Fibroblast of mammary gland (primary cell): Measurements from ENCODE around the gene SRBD1.
"Not testable (repeated sequence)": the region's sequence is repeated elsewhere in the genome, so short reads cannot be mapped to it uniquely, and the experiment has no call there.

ENCODE experiments used
- DNase-seq: peaks from one replicate; pipeline ENCODE4 v3.0.0-alpha.2; 2010; ENCODE audit warnings: low read depth
- H3K4me3 ChIP-seq: 2 replicates; pipeline ENCODE4 v1.5.1; 2011; ENCODE audit warnings: low read depth, mild to moderate bottlenecking, low read length, moderate library complexity; ENCODE audit not compliant: control insufficient read depth
- TF ChIP-seq, protein P1 (sequence below): conservative IDR thresholded peaks from 2 replicates; pipeline ENCODE4 v1.5.1; 2011; ENCODE audit warnings: low read depth, low read length, inconsistent platforms; ENCODE audit not compliant: control insufficient read depth, insufficient read depth

Gene SRBD1

DNA sequence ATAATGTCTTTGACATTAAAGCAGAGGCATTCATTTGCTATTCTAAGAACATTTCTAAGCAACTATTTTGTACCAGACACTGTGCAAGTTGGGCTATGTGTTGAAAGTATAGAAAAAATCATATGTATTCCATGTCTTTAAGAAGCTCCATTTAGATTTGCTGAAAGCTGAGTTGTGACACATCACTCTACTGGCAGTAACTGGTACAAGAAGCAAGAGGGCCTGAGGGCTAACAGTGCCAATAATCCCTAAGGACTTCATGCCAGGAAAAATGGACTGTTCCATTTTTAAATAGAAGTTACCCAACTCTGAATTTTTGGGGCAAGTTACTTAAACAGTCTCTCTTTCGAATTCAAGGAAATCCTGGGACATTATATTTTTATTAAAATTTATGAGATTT, 178.7 kb downstream of the SRBD1 start:
- TF ChIP-seq, protein P1, sequence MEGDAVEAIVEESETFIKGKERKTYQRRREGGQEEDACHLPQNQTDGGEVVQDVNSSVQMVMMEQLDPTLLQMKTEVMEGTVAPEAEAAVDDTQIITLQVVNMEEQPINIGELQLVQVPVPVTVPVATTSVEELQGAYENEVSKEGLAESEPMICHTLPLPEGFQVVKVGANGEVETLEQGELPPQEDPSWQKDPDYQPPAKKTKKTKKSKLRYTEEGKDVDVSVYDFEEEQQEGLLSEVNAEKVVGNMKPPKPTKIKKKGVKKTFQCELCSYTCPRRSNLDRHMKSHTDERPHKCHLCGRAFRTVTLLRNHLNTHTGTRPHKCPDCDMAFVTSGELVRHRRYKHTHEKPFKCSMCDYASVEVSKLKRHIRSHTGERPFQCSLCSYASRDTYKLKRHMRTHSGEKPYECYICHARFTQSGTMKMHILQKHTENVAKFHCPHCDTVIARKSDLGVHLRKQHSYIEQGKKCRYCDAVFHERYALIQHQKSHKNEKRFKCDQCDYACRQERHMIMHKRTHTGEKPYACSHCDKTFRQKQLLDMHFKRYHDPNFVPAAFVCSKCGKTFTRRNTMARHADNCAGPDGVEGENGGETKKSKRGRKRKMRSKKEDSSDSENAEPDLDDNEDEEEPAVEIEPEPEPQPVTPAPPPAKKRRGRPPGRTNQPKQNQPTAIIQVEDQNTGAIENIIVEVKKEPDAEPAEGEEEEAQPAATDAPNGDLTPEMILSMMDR = no peak
- no peak for DNase-seq
- H3K4me3 ChIP-seq = no peak overlapping the region

DNA sequence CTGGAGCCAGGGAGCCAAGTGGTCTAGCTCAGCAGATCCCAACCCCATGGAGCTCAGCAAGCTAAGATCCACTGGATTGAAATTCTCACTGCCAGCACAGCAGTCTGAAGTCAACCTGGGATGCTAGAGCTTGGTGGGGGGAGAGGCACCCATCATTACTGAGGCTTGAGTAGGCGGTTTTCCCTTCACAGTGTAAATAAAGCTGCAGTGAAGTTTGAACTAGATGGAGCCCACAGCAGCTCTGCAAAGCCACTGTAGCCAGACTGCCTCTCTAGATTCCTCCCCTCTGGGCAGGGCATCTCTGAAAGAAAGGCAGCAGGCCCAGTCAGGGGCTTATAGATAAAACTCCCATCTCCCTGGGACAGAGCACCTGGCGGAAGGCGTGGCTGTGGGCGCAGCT, 185.0 kb downstream of the SRBD1 start:
- not testable (repeated sequence) for H3K4me3 ChIP-seq, DNase-seq

DNA sequence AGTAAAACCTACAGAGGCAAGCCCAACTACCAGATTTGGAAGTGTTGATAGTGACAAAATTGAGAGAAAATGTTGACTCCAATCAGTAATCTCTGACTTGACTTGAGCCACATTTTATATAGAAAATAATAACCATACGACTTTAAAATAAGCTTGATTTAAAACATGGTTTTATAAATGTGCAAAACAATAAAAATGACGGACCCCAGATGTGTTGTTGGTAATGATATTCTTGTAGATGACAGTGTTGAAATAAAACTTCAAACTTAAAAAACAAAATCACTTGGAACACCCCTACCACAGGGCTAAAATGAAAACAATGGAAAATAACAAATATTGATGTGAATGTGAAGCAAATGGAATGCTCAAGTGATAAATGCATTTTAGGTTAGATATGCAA, 188.1 kb downstream of the SRBD1 start:
- TF ChIP-seq, protein P1 = no peak
- H3K4me3 ChIP-seq = no peak overlapping the region
- no peak for DNase-seq

DNA sequence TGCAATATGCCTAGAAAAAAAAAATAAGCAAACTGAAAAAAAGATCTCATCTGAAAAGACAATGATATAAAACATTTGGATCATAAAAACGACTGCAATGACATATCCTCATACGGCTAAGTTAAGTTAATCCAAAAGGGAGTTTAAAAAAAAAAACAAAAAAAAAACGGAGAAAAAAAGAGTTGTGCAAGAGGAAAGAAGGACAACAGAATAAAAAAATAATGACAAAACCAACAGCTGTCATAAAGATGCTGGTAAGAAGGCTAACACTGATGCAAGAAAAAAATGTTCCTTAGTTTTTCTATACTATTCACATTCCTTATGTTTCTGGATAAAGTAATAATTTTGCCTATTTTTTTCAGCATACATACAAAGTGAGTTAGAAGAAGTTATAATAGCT, 192.5 kb downstream of the SRBD1 start:
- no peak overlapping the region for H3K4me3 ChIP-seq
- no peak for DNase-seq
- TF ChIP-seq, protein P1 = no peak

DNA sequence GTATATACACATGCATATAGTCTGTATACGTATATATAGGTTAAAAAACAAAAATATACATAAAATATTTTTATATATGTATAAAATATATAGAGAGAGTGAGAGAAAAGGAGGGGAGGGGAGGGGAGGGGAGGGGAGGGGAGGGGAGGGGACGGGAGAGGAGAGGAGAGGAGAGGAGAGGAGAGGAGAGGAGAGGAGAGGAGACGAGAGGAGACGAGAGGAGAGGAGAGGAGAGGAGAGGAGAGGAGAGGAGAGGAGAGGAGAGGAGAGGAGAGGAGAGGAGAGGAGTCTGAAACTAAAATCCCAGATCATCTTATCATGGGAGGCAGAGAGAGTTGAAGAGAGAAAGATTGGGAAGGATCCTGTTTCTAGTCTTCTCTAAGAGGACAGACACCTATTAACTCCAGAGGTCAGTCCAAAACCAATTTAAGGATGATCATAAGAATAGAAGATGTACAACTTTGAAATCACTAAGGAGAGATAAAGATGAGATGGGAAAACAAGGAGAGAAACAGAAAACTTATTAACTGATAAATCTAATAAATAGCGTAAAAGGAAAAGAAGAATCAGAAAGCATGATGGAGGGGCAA, 195.4 kb downstream of the SRBD1 start:
- DNase-seq = no peak
- TF ChIP-seq, protein P1 = no peak
- H3K4me3 ChIP-seq = no peak overlapping the region

DNA sequence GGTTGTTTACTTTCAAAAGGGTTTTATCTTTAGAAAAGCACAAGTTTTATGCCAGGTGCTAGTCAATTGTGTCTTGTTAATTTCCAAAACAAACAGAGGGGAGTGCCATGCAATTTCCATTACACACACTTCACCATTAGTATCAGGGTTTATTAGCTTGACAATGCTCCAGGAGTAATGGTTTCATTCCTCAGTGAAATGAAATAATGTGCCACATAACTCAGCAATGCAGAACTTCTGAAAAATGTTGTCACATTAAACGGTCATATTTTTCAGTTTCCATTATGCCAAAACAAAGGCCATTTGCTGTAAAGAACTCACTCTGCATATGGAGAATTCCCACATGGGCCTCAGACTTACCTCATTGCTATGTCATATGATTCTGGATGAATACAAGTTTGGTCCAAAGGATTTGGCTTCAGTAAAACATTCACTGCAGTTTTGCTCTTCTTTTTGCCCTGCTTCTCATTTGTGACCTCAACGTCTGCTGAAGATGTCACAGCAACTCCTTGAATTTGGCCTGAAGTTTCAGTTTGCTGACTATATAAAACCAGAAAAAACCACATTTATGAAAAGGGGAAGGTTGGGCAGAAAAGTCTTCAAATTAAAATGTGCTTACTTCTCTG, 198.2 kb downstream of the SRBD1 start:
- peak; percentile 64 for DNase-seq
- TF ChIP-seq, protein P1 = no peak
- H3K4me3 ChIP-seq = no peak overlapping the region

DNA sequence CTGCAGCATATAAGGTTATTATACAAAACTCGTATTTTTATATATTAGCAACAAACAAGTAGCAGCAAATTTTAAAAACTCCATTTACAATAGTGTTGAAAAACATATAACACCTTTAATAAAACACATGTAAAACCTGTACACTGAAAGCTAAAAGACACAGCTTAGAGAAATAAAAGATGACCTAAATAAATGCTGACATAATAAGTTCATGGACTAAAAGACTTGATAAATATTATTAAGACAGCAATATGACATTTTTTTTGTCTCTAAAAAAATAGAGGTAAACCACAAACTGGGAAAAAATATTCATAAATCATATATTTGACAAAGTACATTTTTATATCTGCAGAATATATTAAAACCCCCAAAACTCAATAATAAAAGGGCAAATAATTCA, 201.4 kb downstream of the SRBD1 start:
- DNase-seq = no peak
- no peak overlapping the region for H3K4me3 ChIP-seq
- TF ChIP-seq, protein P1 = no peak
